Neural cell (in vitro differentiated cells): ENCODE results near the gene TPBGL. TPM values are rescaled to one million over a fixed set of nuclear protein-coding genes. Genes with fewer than 3 reads are reported as not detected.

ENCODE experiments used
- H2AFZ ChIP-seq: fragments of 200-600, 300-800 bp; sonication (generic), shearing (Covaris generic); 2 replicates; pipeline ENCODE4 v1.6.0; 2014; ENCODE audit warnings: low read depth, mild to moderate bottlenecking, antibody characterized with exemption, low read length, moderate library complexity
- H3F3A ChIP-seq: fragments of 200-600 bp; shearing (Covaris generic); 2 replicates; pipeline ENCODE4 v1.6.1; 2016; ENCODE audit warnings: mild to moderate bottlenecking, moderate library complexity, mixed read lengths, antibody characterized with exemption, low read length; ENCODE audit not compliant: insufficient read depth, poor library complexity, severe bottlenecking
- H3K27ac ChIP-seq: fragments of 200-600, 300-800 bp; sonication (generic), shearing (Covaris generic); 2 replicates; pipeline ENCODE4 v1.5.1; 2014; ENCODE audit warnings: mild to moderate bottlenecking, low read length, moderate library complexity
- H3K27me3 ChIP-seq: fragments of 300-800, 200-600 bp; sonication (generic), shearing (Covaris generic); 2 replicates; pipeline ENCODE4 v1.6.0; 2014; ENCODE audit warnings: mild to moderate bottlenecking, low read depth, low read length, moderate library complexity; ENCODE audit not compliant: insufficient read depth
- H3K36me3 ChIP-seq: fragments of 300-800, 200-600 bp; sonication (generic), shearing (Covaris generic); 2 replicates; pipeline ENCODE4 v1.5.1; 2014; ENCODE audit warnings: mild to moderate bottlenecking, antibody characterized with exemption, low read length, moderate library complexity; ENCODE audit not compliant: insufficient read depth
- H3K4me2 ChIP-seq: fragments of 300-800, 200-600 bp; sonication (generic), shearing (Covaris generic); 2 replicates; pipeline ENCODE4 v1.6.0; 2014; ENCODE audit warnings: mild to moderate bottlenecking, low read length
- H3K4me3 ChIP-seq: fragments of 300-800, 200-600 bp; sonication (generic), shearing (Covaris generic); 2 replicates; pipeline ENCODE4 v1.5.1; 2014; ENCODE audit warnings: mild to moderate bottlenecking, low read length, moderate library complexity
- H3K79me2 ChIP-seq: fragments of 200-600 bp; shearing (Covaris generic); replicated peaks from 2 replicates; pipeline ENCODE4 v1.6.0; 2014; ENCODE audit warnings: mild to moderate bottlenecking, low read length, moderate library complexity; ENCODE audit not compliant: insufficient read depth
- H3K9ac ChIP-seq: fragments of 300-800, 200-600 bp; sonication (generic), shearing (Covaris generic); 2 replicates; pipeline ENCODE4 v1.6.1; 2016; ENCODE audit warnings: mild to moderate bottlenecking, low read length, mixed read lengths
- H3K9me2 ChIP-seq: fragments of 200-600 bp; shearing (Covaris generic); 2 replicates; pipeline ENCODE4 v1.6.1; 2016; ENCODE audit warnings: mild to moderate bottlenecking, low read length, mixed read lengths; ENCODE audit not compliant: insufficient read depth
- H3K9me3 ChIP-seq: fragments of 200-600, 300-800 bp; sonication (generic), shearing (Covaris generic); 2 replicates; pipeline ENCODE4 v1.6.1; 2016; ENCODE audit warnings: mild to moderate bottlenecking, mixed run types, low read length, moderate library complexity, mixed read lengths
- H4K20me1 ChIP-seq: fragments of 200-600 bp; shearing (Covaris generic); 2 replicates; pipeline ENCODE4 v1.6.1; 2016; ENCODE audit warnings: mild to moderate bottlenecking, mixed run types; ENCODE audit not compliant: insufficient read depth
- CTCF ChIP-seq: fragments of 450-650 bp; IDR thresholded peaks from 2 replicates; pipeline ENCODE4 v1.5.1; 2014; ENCODE audit warnings: antibody characterized with exemption, mild to moderate bottlenecking, moderate library complexity; ENCODE audit not compliant: poor library complexity, severe bottlenecking
- EP300 ChIP-seq: fragments of 450-650 bp; conservative IDR thresholded peaks from 2 replicates; pipeline ENCODE4 v1.6.1; 2014; ENCODE audit warnings: antibody characterized with exemption, mild to moderate bottlenecking, moderate library complexity; ENCODE audit not compliant: poor library complexity, severe bottlenecking
- EZH2 ChIP-seq: fragments of 200-600, 300-800 bp; shearing (Covaris generic), sonication (generic); IDR thresholded peaks from 2 replicates; pipeline ENCODE4 v1.6.1; 2014; ENCODE audit warnings: antibody characterized with exemption, low read length, borderline replicate concordance, mild to moderate bottlenecking; ENCODE audit not compliant: insufficient read depth, poor library complexity, severe bottlenecking
- MXI1 ChIP-seq: fragments of 450-650 bp; conservative IDR thresholded peaks from 2 replicates; pipeline ENCODE4 v1.6.1; 2014; ENCODE audit warnings: antibody characterized with exemption, mild to moderate bottlenecking; ENCODE audit not compliant: poor library complexity, severe bottlenecking
- POLR2AphosphoS5 ChIP-seq: IDR thresholded peaks from 2 replicates; pipeline ENCODE4 v1.6.1; 2012
- RAD21 ChIP-seq: fragments of 450-650 bp; conservative IDR thresholded peaks from 2 replicates; pipeline ENCODE4 v1.6.1; 2014; ENCODE audit warnings: antibody characterized with exemption, mild to moderate bottlenecking, moderate library complexity
- REST ChIP-seq: IDR thresholded peaks from 2 replicates; pipeline ENCODE4 v1.6.1; 2012; ENCODE audit warnings: borderline replicate concordance
- SMC3 ChIP-seq: fragments of 450-650 bp; conservative IDR thresholded peaks from 2 replicates; pipeline ENCODE4 v1.6.1; 2014; ENCODE audit warnings: antibody characterized with exemption, mild to moderate bottlenecking, moderate library complexity; ENCODE audit not compliant: poor library complexity
- TAF1 ChIP-seq: IDR thresholded peaks from 2 replicates; pipeline ENCODE4 v1.6.1; 2012; ENCODE audit warnings: low read depth
- polyA plus RNA-seq: library from polyadenylated mRNA; depleted of rRNA; stranded (reverse); fragments of >200 nt; gene quantifications from 2 replicates; pipeline ENCODE4 v1.2.3, GENCODE V29; 2014

Gene TPBGL
- polyA plus RNA-seq, 1 donor from 2014 or later, result not detected

- Histone ChIP-seq H3F3A (no peaks in the 10 kb centered on the region), H3K4me2 (no peak overlapping the region), H3K27me3 (no peaks in the 10 kb centered on the region), H3K4me3 (no peak overlapping the region), H3K27ac (no peak overlapping the region), H3K9me2 (no peaks in the 10 kb centered on the region), H2AFZ (no peak overlapping the region), H3K9me3 (no peaks in the 10 kb centered on the region), H3K9ac (no peak overlapping the region), H3K79me2 (no peaks in the 10 kb centered on the region), H3K36me3 (no peaks in the 10 kb centered on the region), H4K20me1 (no peaks in the 10 kb centered on the region)
- TF ChIP-seq MXI1, result no peak
- TF ChIP-seq EZH2, result no peak
- no peak for TF ChIP-seq CTCF
Measured at GRCh38 chr11:75267171-75267970, 26.8 kb downstream of the TPBGL start.

DNA sequence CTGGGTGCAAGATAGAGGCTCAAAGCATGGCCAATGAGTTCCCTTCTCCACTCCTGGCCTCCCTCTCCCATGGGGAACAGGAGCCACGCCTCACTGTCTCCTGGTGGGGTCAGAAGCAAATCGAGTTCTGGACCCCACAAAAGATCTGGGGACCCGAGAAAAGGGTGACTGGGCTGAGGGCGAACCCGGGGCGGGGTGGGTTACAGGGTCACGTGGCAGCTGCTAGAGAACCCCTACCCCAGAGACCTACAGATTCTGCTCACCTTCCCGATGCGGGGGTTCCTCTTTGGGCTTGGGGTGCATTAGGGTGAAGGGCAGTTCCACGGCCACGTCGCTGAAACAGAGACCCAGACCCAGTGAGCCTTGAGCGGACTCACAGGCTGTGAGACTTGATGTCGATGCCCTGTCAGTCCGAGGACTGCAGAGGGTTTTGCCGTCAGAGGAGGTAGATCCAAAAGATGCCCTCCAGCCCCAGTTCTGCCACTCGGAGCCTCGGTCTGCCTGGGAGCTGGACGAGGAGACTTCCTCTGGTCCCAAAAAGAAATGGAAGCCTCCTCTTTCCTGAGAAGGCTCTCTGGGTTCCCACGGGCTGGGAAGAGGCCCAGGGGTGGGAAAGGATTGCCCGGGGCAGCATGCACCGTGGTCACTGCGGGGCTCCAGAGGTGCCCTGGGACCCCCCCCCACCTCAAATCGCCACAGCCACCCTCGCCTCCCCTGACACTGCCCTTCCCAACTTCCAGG is 28.2 kb downstream of the TPBGL start:
- no peaks in the 10 kb centered on the region for H3K36me3 ChIP-seq
- no peak overlapping the region for H2AFZ ChIP-seq
- H3K27me3 ChIP-seq, result no peaks in the 10 kb centered on the region
- no peak overlapping the region for H3K4me2 ChIP-seq
- no peaks in the 10 kb centered on the region for H3K79me2 ChIP-seq
- no peak for TF ChIP-seq EP300
- no peak for TF ChIP-seq RAD21
- TF ChIP-seq MXI1, result no peak
- TF ChIP-seq CTCF, result no peak
- TF ChIP-seq SMC3, result no peak
- TF ChIP-seq TAF1, result no peak
- no peak for TF ChIP-seq EZH2
- no peak for TF ChIP-seq POLR2AphosphoS5
- TF ChIP-seq REST, result no peak
- no peak overlapping the region for H3K9ac ChIP-seq
- H4K20me1 ChIP-seq, result no peaks in the 10 kb centered on the region
- H3K4me3 ChIP-seq, result no peak overlapping the region
- no peaks in the 10 kb centered on the region for H3K9me2 ChIP-seq
- H3K27ac ChIP-seq, result no peak overlapping the region
- H3K9me3 ChIP-seq, result no peaks in the 10 kb centered on the region
- H3F3A ChIP-seq, result no peaks in the 10 kb centered on the region
